ENCODE measurements around the gene KLHL22.

GRCh38 chr22:20434264-20434751 lies 61.3 kb downstream of the KLHL22 start:
- TF ChIP-seq POLR2A (IDR thresholded peaks at IDR 0.05; ENCODE audit: low read depth) (no peak), POLR2AphosphoS5 (IDR thresholded peaks at IDR 0.05) (no peak), EP300 (IDR thresholded peaks at IDR 0.05) (no peak)
- TF ChIP-seq, protein P1, sequence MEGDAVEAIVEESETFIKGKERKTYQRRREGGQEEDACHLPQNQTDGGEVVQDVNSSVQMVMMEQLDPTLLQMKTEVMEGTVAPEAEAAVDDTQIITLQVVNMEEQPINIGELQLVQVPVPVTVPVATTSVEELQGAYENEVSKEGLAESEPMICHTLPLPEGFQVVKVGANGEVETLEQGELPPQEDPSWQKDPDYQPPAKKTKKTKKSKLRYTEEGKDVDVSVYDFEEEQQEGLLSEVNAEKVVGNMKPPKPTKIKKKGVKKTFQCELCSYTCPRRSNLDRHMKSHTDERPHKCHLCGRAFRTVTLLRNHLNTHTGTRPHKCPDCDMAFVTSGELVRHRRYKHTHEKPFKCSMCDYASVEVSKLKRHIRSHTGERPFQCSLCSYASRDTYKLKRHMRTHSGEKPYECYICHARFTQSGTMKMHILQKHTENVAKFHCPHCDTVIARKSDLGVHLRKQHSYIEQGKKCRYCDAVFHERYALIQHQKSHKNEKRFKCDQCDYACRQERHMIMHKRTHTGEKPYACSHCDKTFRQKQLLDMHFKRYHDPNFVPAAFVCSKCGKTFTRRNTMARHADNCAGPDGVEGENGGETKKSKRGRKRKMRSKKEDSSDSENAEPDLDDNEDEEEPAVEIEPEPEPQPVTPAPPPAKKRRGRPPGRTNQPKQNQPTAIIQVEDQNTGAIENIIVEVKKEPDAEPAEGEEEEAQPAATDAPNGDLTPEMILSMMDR (IDR thresholded peaks at IDR 0.05), result no peak

All from esophagus muscularis mucosa (tissue), 4 donors.